GM12891 (cell line): ENCODE data around the gene JMJD6.

ENCODE experiments used
- POLR2A ChIP-seq: IDR thresholded peaks from 2 replicates; pipeline ENCODE4 v1.6.1; 2011; ENCODE audit warnings: low read depth, low read length, control low read depth
- POLR2AphosphoS5 ChIP-seq: IDR thresholded peaks from 2 replicates; pipeline ENCODE4 v1.6.1; 2011; ENCODE audit warnings: low read depth, low read length, control low read depth
- SPI1 ChIP-seq: IDR thresholded peaks from 2 replicates; pipeline ENCODE4 v1.6.1; 2011; ENCODE audit warnings: low read depth, low read length, control low read depth
- TAF1 ChIP-seq: IDR thresholded peaks from 2 replicates; pipeline ENCODE4 v1.6.1; 2011; ENCODE audit warnings: low read depth, low read length, control low read depth

DNA sequence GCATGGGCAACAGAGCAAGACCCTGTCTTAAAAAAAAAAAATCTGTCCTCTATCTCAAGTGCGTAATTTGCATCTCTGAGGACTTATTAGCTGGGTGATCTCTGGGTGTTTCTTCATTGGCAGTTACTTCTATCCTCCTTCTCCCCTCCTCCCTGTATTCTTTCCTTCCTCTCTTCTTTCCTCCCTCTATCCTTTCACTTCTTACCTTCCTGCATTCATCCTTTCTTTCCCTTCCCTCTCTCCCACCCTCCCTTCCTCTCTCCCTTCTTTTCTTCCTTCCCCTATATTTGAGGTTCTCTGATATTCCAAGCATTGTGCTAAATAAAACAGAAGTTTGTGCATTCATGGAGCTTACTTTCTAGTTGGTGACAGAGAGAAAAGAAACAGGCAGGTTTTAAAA lies 22.3 kb upstream of the JMJD6 start:
- TF ChIP-seq POLR2AphosphoS5 (no peak), TAF1 (no peak), POLR2A (no peak), SPI1 (no peak)
